Measurements from ENCODE around the gene SFRP4.

SFRP4 gene

GRCh38 chr7:37943905-37944736 is 27.5 kb upstream of the SFRP4 start:
- no peak for DNase-seq (ENCODE audit: low spot score in 2 of 2)
- no peak overlapping the region for H3K27ac Mint-ChIP-seq (ENCODE audit: low read depth)
- no peaks in the 10 kb centered on the region for H3K4me1 Mint-ChIP-seq
- peaks cover 26% of the 10 kb centered on the region for H3K27me3 Mint-ChIP-seq
- no peaks in the 10 kb centered on the region for H3K36me3 Mint-ChIP-seq (ENCODE audit: insufficient read depth)
- H3K9me3 Mint-ChIP-seq, result peaks cover 5% of the 10 kb centered on the region
- H3K4me3 Mint-ChIP-seq, result no peak overlapping the region
- ATAC-seq (replicated peaks; ENCODE audit: extremely low read depth, poor library complexity, severe bottlenecking), result no peak

- Mint-ChIP-seq H3K9me3 (peaks cover 5% of the 10 kb centered on the region), H3K4me1 (no peaks in the 10 kb centered on the region), H3K4me3 (no peak overlapping the region), H3K27ac (ENCODE audit: low read depth) (no peak overlapping the region), H3K36me3 (ENCODE audit: insufficient read depth) (no peaks in the 10 kb centered on the region), H3K27me3 (peaks cover 26% of the 10 kb centered on the region)
- no peak for ATAC-seq (replicated peaks; ENCODE audit: extremely low read depth, poor library complexity, severe bottlenecking)
- DNase-seq (ENCODE audit: low spot score in 2 of 2), result no peak
These were observed 26.5 kb upstream of the SFRP4 start for GRCh38 chr7:37942934-37943610.

GRCh38 chr7:37933018-37933566 is 16.5 kb upstream of the SFRP4 start:
- ATAC-seq (replicated peaks; ENCODE audit: extremely low read depth, poor library complexity, severe bottlenecking) (no peak), DNase-seq (ENCODE audit: low spot score in 2 of 2) (no peak)
- Mint-ChIP-seq H3K27me3 (peaks cover 12% of the 10 kb centered on the region), H3K27ac (ENCODE audit: low read depth) (no peak overlapping the region), H3K9me3 (peaks cover 10% of the 10 kb centered on the region), H3K4me3 (no peak overlapping the region), H3K4me1 (no peaks in the 10 kb centered on the region), H3K36me3 (ENCODE audit: insufficient read depth) (no peaks in the 10 kb centered on the region)

- no peak for ATAC-seq (replicated peaks; ENCODE audit: extremely low read depth, poor library complexity, severe bottlenecking)
- no peak for DNase-seq (ENCODE audit: low spot score in 2 of 2)
- Mint-ChIP-seq H3K9me3 (peaks cover 10% of the 10 kb centered on the region), H3K36me3 (ENCODE audit: insufficient read depth) (no peaks in the 10 kb centered on the region), H3K4me3 (no peak overlapping the region), H3K27me3 (peaks cover 12% of the 10 kb centered on the region), H3K4me1 (no peaks in the 10 kb centered on the region), H3K27ac (ENCODE audit: low read depth) (no peak overlapping the region)
These were observed 15.9 kb upstream of the SFRP4 start for GRCh38 chr7:37932543-37932942.

- ATAC-seq (replicated peaks; ENCODE audit: extremely low read depth, poor library complexity, severe bottlenecking) (no peak), DNase-seq (ENCODE audit: low spot score in 2 of 2) (no peak)
- H3K36me3 Mint-ChIP-seq (ENCODE audit: insufficient read depth), result no peaks in the 10 kb centered on the region
- no peak overlapping the region for H3K27ac Mint-ChIP-seq (ENCODE audit: low read depth)
- no peaks in the 10 kb centered on the region for H3K27me3 Mint-ChIP-seq
- no peak overlapping the region for H3K4me3 Mint-ChIP-seq
- H3K4me1 Mint-ChIP-seq, result no peaks in the 10 kb centered on the region
- no peaks in the 10 kb centered on the region for H3K9me3 Mint-ChIP-seq
These were observed 13.8 kb upstream of the SFRP4 start for GRCh38 chr7:37930226-37930948.

- no peaks in the 10 kb centered on the region for H3K27me3 Mint-ChIP-seq
- no peaks in the 10 kb centered on the region for H3K36me3 Mint-ChIP-seq (ENCODE audit: insufficient read depth)
- H3K27ac Mint-ChIP-seq (ENCODE audit: low read depth), result no peak overlapping the region
- ATAC-seq (replicated peaks; ENCODE audit: extremely low read depth, poor library complexity, severe bottlenecking) (no peak), DNase-seq (ENCODE audit: low spot score in 2 of 2) (no peak)
- no peak overlapping the region for H3K4me3 Mint-ChIP-seq
- no peaks in the 10 kb centered on the region for H3K4me1 Mint-ChIP-seq
- no peaks in the 10 kb centered on the region for H3K9me3 Mint-ChIP-seq
These were observed 12.3 kb upstream of the SFRP4 start for GRCh38 chr7:37928878-37929277.

GRCh38 chr7:37927773-37928444 is 11.3 kb upstream of the SFRP4 start:
- no peaks in the 10 kb centered on the region for H3K36me3 Mint-ChIP-seq (ENCODE audit: insufficient read depth)
- no peak overlapping the region for H3K27ac Mint-ChIP-seq (ENCODE audit: low read depth)
- ATAC-seq (replicated peaks; ENCODE audit: extremely low read depth, poor library complexity, severe bottlenecking) (no peak), DNase-seq (ENCODE audit: low spot score in 2 of 2) (no peak)
- peaks cover 6% of the 10 kb centered on the region for H3K27me3 Mint-ChIP-seq
- H3K4me3 Mint-ChIP-seq, result no peak overlapping the region
- H3K9me3 Mint-ChIP-seq, result no peaks in the 10 kb centered on the region
- no peaks in the 10 kb centered on the region for H3K4me1 Mint-ChIP-seq

GRCh38 chr7:37925620-37926019 is 9.0 kb upstream of the SFRP4 start:
- Mint-ChIP-seq H3K27me3 (peaks cover 21% of the 10 kb centered on the region), H3K4me1 (no peaks in the 10 kb centered on the region), H3K9me3 (no peaks in the 10 kb centered on the region), H3K36me3 (ENCODE audit: insufficient read depth) (no peaks in the 10 kb centered on the region), H3K27ac (ENCODE audit: low read depth) (no peak overlapping the region), H3K4me3 (no peak overlapping the region)
- ATAC-seq (replicated peaks; ENCODE audit: extremely low read depth, poor library complexity, severe bottlenecking), result no peak
- DNase-seq (ENCODE audit: low spot score in 2 of 2), result no peak

GRCh38 chr7:37924491-37925041 is 7.9 kb upstream of the SFRP4 start:
- DNase-seq (ENCODE audit: low spot score in 2 of 2) (no peak), ATAC-seq (replicated peaks; ENCODE audit: extremely low read depth, poor library complexity, severe bottlenecking) (no peak)
- H3K27ac Mint-ChIP-seq (ENCODE audit: low read depth), result no peak overlapping the region

GRCh38 chr7:37923996-37924395 is 7.4 kb upstream of the SFRP4 start:
- H3K9me3 Mint-ChIP-seq, result no peaks in the 10 kb centered on the region
- H3K27me3 Mint-ChIP-seq, result peaks cover 37% of the 10 kb centered on the region
- H3K4me1 Mint-ChIP-seq, result peaks cover 6% of the 10 kb centered on the region
- no peaks in the 10 kb centered on the region for H3K36me3 Mint-ChIP-seq (ENCODE audit: insufficient read depth)
- ATAC-seq (replicated peaks; ENCODE audit: extremely low read depth, poor library complexity, severe bottlenecking) (no peak), DNase-seq (ENCODE audit: low spot score in 2 of 2) (no peak)
- no peak overlapping the region for H3K27ac Mint-ChIP-seq (ENCODE audit: low read depth)
- H3K4me3 Mint-ChIP-seq, result no peak overlapping the region

More at GRCh38 chr7:37924491-37925041, 7.9 kb upstream of the SFRP4 start:
- peaks cover 32% of the 10 kb centered on the region for H3K27me3 Mint-ChIP-seq
- peaks cover 6% of the 10 kb centered on the region for H3K4me1 Mint-ChIP-seq
- H3K4me3 Mint-ChIP-seq, result no peak overlapping the region
- H3K36me3 Mint-ChIP-seq (ENCODE audit: insufficient read depth), result no peaks in the 10 kb centered on the region
- H3K9me3 Mint-ChIP-seq, result no peaks in the 10 kb centered on the region

GRCh38 chr7:37921876-37922275 is 5.3 kb upstream of the SFRP4 start:
- no peak for DNase-seq (ENCODE audit: low spot score in 2 of 2)
- ATAC-seq (replicated peaks; ENCODE audit: extremely low read depth, poor library complexity, severe bottlenecking), result no peak
- Mint-ChIP-seq H3K36me3 (ENCODE audit: insufficient read depth) (no peaks in the 10 kb centered on the region), H3K27ac (ENCODE audit: low read depth) (no peak overlapping the region), H3K27me3 (peaks cover 56% of the 10 kb centered on the region), H3K4me3 (no peak overlapping the region), H3K4me1 (peaks cover 16% of the 10 kb centered on the region), H3K9me3 (no peaks in the 10 kb centered on the region)
